SK-N-SH (cell line): Measurements from ENCODE around the gene CST3.

ENCODE experiments used
- CHD2 ChIP-seq: fragments of 150-350 bp; IDR thresholded peaks from 2 replicates; pipeline ENCODE4 v1.6.1; 2018; ENCODE audit warnings: low read length; ENCODE audit not compliant: partially characterized antibody
- GATA2 ChIP-seq: sonication (generic); formaldehyde crosslinking; IDR thresholded peaks from 2 replicates; pipeline ENCODE4 v1.5.0; 2020; ENCODE audit warnings: mild to moderate bottlenecking, missing genetic modification reagents
- MXI1 ChIP-seq: IDR thresholded peaks from 2 replicates; pipeline ENCODE4 v1.6.1; 2012; ENCODE audit warnings: mild to moderate bottlenecking, low read depth, low read length, improper control_type of control experiment
- RCOR1 ChIP-seq: fragments of 150-350 bp; IDR thresholded peaks from 2 replicates; pipeline ENCODE4 v1.6.1; 2017; ENCODE audit warnings: antibody characterized with exemption, low read length
- TCF12 ChIP-seq: IDR thresholded peaks from 2 replicates; pipeline ENCODE4 v1.4.0; 2012
- TF ChIP-seq, protein P1 (sequence below): fragments of 200-600 bp; sonication (generic); IDR thresholded peaks from 2 replicates; pipeline ENCODE4 v1.6.1; 2017; ENCODE audit warnings: antibody characterized with exemption, mild to moderate bottlenecking, moderate library complexity

GRCh38 chr20:23640671-23641667, 3.2 kb upstream of the CST3 start:
- TF ChIP-seq RCOR1: no peak
- no peak for TF ChIP-seq TCF12
- TF ChIP-seq, protein P1, sequence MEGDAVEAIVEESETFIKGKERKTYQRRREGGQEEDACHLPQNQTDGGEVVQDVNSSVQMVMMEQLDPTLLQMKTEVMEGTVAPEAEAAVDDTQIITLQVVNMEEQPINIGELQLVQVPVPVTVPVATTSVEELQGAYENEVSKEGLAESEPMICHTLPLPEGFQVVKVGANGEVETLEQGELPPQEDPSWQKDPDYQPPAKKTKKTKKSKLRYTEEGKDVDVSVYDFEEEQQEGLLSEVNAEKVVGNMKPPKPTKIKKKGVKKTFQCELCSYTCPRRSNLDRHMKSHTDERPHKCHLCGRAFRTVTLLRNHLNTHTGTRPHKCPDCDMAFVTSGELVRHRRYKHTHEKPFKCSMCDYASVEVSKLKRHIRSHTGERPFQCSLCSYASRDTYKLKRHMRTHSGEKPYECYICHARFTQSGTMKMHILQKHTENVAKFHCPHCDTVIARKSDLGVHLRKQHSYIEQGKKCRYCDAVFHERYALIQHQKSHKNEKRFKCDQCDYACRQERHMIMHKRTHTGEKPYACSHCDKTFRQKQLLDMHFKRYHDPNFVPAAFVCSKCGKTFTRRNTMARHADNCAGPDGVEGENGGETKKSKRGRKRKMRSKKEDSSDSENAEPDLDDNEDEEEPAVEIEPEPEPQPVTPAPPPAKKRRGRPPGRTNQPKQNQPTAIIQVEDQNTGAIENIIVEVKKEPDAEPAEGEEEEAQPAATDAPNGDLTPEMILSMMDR: no peak
- no peak for TF ChIP-seq CHD2
- TF ChIP-seq MXI1: no peak
- TF ChIP-seq GATA2 (CRISPR knock-in tag): no peak
